ENCODE data around the gene MTCH2.
"Not testable (repeated sequence)": the region's sequence is repeated elsewhere in the genome, so short reads cannot be mapped to it uniquely, and the experiment has no call there.

DNA sequence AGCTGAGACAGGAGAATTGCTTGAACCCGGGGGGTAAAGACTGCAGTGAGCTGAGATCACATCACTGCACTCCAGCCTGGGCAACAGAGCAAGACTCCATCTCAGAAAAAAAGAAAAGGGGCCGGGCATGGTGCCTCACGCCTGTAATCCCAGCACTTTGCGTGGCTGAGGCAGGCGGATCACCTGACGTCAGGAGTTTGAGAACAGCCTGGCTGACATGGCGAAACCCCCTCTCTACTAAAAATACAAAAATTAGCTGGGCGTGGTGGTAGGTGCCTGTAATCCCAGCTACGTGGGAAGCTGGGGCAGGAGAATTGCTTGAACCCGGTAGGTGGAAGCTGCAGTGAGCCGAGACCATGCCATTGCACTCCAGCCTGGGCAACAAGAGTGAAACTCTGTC lies 6.0 kb downstream of the MTCH2 start:
- TF ChIP-seq, protein P1, sequence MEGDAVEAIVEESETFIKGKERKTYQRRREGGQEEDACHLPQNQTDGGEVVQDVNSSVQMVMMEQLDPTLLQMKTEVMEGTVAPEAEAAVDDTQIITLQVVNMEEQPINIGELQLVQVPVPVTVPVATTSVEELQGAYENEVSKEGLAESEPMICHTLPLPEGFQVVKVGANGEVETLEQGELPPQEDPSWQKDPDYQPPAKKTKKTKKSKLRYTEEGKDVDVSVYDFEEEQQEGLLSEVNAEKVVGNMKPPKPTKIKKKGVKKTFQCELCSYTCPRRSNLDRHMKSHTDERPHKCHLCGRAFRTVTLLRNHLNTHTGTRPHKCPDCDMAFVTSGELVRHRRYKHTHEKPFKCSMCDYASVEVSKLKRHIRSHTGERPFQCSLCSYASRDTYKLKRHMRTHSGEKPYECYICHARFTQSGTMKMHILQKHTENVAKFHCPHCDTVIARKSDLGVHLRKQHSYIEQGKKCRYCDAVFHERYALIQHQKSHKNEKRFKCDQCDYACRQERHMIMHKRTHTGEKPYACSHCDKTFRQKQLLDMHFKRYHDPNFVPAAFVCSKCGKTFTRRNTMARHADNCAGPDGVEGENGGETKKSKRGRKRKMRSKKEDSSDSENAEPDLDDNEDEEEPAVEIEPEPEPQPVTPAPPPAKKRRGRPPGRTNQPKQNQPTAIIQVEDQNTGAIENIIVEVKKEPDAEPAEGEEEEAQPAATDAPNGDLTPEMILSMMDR (IDR thresholded peaks at IDR 0.05): not testable (repeated sequence)
- not testable (repeated sequence) for TF ChIP-seq POLR2A (IDR thresholded peaks at IDR 0.05)
